NCI-H345 treated with DMSO at 0.1 percent for 48 hours (cell line): ENCODE results near the gene ATP13A4.
"Not testable (repeated sequence)": the region's sequence is repeated elsewhere in the genome, so short reads cannot be mapped to it uniquely, and the experiment has no call there.

Experiments
- DNase-seq: peaks from one replicate; lab custom pipeline; 2025; ENCODE audit not compliant: unreplicated experiment; lab: John Stamatoyannopoulos, UW

ATP13A4 gene

GRCh38 chr3:193560870-193561269 lies 6.2 kb upstream of the ATP13A4 start:
- no peak for DNase-seq

GRCh38 chr3:193560091-193560490 lies 5.4 kb upstream of the ATP13A4 start:
- DNase-seq = no peak

- no peak for DNase-seq
These were observed 4.4 kb upstream of the ATP13A4 start for GRCh38 chr3:193559100-193559499.

GRCh38 chr3:193556841-193557240 lies 2.1 kb upstream of the ATP13A4 start:
- DNase-seq = no peak

GRCh38 chr3:193553586-193553985 lies 1.1 kb downstream of the ATP13A4 start:
- no peak for DNase-seq

GRCh38 chr3:193552923-193553322 lies 1.8 kb downstream of the ATP13A4 start:
- no peak for DNase-seq

- DNase-seq = no peak
These were observed 6.3 kb downstream of the ATP13A4 start for GRCh38 chr3:193548406-193548805.

GRCh38 chr3:193546129-193546528 lies 8.6 kb downstream of the ATP13A4 start:
- DNase-seq = no peak

GRCh38 chr3:193545304-193545703 lies 9.4 kb downstream of the ATP13A4 start:
- DNase-seq = no peak

GRCh38 chr3:193544289-193544688 lies 10.4 kb downstream of the ATP13A4 start:
- DNase-seq = no peak

- DNase-seq = no peak
These were observed 24.2 kb downstream of the ATP13A4 start for GRCh38 chr3:193530231-193531165.

GRCh38 chr3:193526085-193526484 lies 28.6 kb downstream of the ATP13A4 start:
- DNase-seq = not testable (repeated sequence)

GRCh38 chr3:193522473-193522872 lies 32.2 kb downstream of the ATP13A4 start:
- no peak for DNase-seq

GRCh38 chr3:193520738-193521137 lies 34.0 kb downstream of the ATP13A4 start:
- DNase-seq = no peak

GRCh38 chr3:193515966-193516365 lies 38.7 kb downstream of the ATP13A4 start:
- no peak for DNase-seq

GRCh38 chr3:193510154-193510553 lies 44.5 kb downstream of the ATP13A4 start:
- no peak for DNase-seq

- no peak for DNase-seq
These were observed 45.4 kb downstream of the ATP13A4 start for GRCh38 chr3:193509103-193509965.

- no peak for DNase-seq
These were observed 46.6 kb downstream of the ATP13A4 start for GRCh38 chr3:193508108-193508507.

GRCh38 chr3:193507566-193507965 lies 47.1 kb downstream of the ATP13A4 start:
- DNase-seq = no peak

- no peak for DNase-seq
These were observed 47.8 kb downstream of the ATP13A4 start for GRCh38 chr3:193506921-193507320.

GRCh38 chr3:193502871-193503270 lies 51.8 kb downstream of the ATP13A4 start:
- no peak for DNase-seq
